ENCODE measurements around the gene VAV1. TPM values are rescaled to one million over a fixed set of nuclear protein-coding genes. Genes with fewer than 3 reads are reported as not detected.

The VAV1 gene
- total and polyA plus RNA-seq, 2 of the 13 experiments (the other 11 are each of a cell fraction or from before 2014, with no cell fraction given): not detected

- in situ Hi-C loops (cut with HindIII; ENCODE audit: extremely low pct_ligation_motif_present, low pct_unique_long_range_greater_than_20kb) (no loop called here), intact Hi-C loops (cut with micrococcal nuclease; ENCODE audit: unreplicated experiment) (no loop called here)
- FAIRE-seq (no peak), DNase-seq (ENCODE audit: low spot score) (no peak), ATAC-seq (no peak)
- TF ChIP-seq GZF1 (CRISPR knock-in tag; IDR thresholded peaks at IDR 0.05): no peak
- no peak for TF ChIP-seq SYNCRIP (IDR thresholded peaks at IDR 0.05; ENCODE audit: insufficient read depth, low read depth, low read length)
- no peak for TF ChIP-seq NFYB (CRISPR knock-in tag; IDR thresholded peaks at IDR 0.05)
- TF ChIP-seq HOXA3 (CRISPR knock-in tag; IDR thresholded peaks at IDR 0.05): no peak
- H3K9ac ChIP-seq (ENCODE audit: insufficient read depth, low read depth, low read length): no peak overlapping the region
- H4K20me1 ChIP-seq (ENCODE audit: insufficient read depth, low read length): no peaks in the 10 kb centered on the region
- no peak overlapping the region for H2AFZ ChIP-seq (ENCODE audit: low read length)
- H3K4me3 ChIP-seq (replicated peaks in 1 of 3; ENCODE audit: insufficient read depth in 1 of 3, low read depth in 2 of 3, low read length in 3 of 3): no peak overlapping the region
- ChIA-PET POLR2A (no interaction called here), CTCF (ENCODE audit: low intra/inter-chr PET ratio, low total read pairs) (no interaction called here)
- H3K27ac ChIP-seq (ENCODE audit: extremely low read length, insufficient read depth, low read length): no peak overlapping the region
- BruUV-seq (replicated peaks): no TSS peak
- no peak overlapping the region for H3K4me2 ChIP-seq (ENCODE audit: low read depth, low read length)
- H3K36me3 ChIP-seq (replicated peaks in 1 of 2; ENCODE audit: control insufficient read depth in 1 of 2, insufficient read depth in 2 of 2, low read length in 2 of 2): no peaks in the 10 kb centered on the region
- peaks cover 0 to 5% of the 10 kb centered on the region in 2 experiments; a peak in 1 of 5 replicates for H3K27me3 ChIP-seq (ENCODE audit: control insufficient read depth in 1 of 2, insufficient read depth in 2 of 2, low read length in 2 of 2)
- H3K9me3 ChIP-seq (ENCODE audit: low read length): no peaks in the 10 kb centered on the region
- WGBS (ENCODE audit: low lambda C conversion rate): 14% methylated on average over 4 of the region's 4 CpGs
- H3K4me1 ChIP-seq (ENCODE audit: insufficient read depth, low read length): no peaks in the 10 kb centered on the region
- H3K79me2 ChIP-seq (ENCODE audit: insufficient read depth, low read length): no peaks in the 10 kb centered on the region
These were observed 36.8 kb downstream of the VAV1 start for GRCh38 chr19:6809262-6809661.

- Histone ChIP-seq H3K27me3 (ENCODE audit: control insufficient read depth in 1 of 2, insufficient read depth in 2 of 2, low read length in 2 of 2) (peaks cover 0 to 8% of the 10 kb centered on the region in 2 experiments; a peak in 2 of 5 replicates), H3K4me1 (ENCODE audit: insufficient read depth, low read length) (no peaks in the 10 kb centered on the region), H3K27ac (ENCODE audit: extremely low read length, insufficient read depth, low read length) (no peak overlapping the region), H3K79me2 (ENCODE audit: insufficient read depth, low read length) (no peaks in the 10 kb centered on the region), H4K20me1 (ENCODE audit: insufficient read depth, low read length) (no peaks in the 10 kb centered on the region), H2AFZ (ENCODE audit: low read length) (no peak overlapping the region), H3K36me3 (replicated peaks in 1 of 2; ENCODE audit: control insufficient read depth in 1 of 2, insufficient read depth in 2 of 2, low read length in 2 of 2) (no peaks in the 10 kb centered on the region), H3K4me3 (replicated peaks in 1 of 3; ENCODE audit: insufficient read depth in 1 of 3, low read depth in 2 of 3, low read length in 3 of 3) (no peak overlapping the region), H3K4me2 (ENCODE audit: low read depth, low read length) (no peak overlapping the region), H3K9ac (ENCODE audit: insufficient read depth, low read depth, low read length) (no peak overlapping the region), H3K9me3 (ENCODE audit: low read length) (no peaks in the 10 kb centered on the region)
- FAIRE-seq (no peak), DNase-seq (ENCODE audit: low spot score) (no peak), ATAC-seq (no peak)
- WGBS (ENCODE audit: low lambda C conversion rate): 0% methylated on average over 3 of the region's 3 CpGs
- in situ Hi-C loops (cut with HindIII; ENCODE audit: extremely low pct_ligation_motif_present, low pct_unique_long_range_greater_than_20kb) (no loop called here), intact Hi-C loops (cut with micrococcal nuclease; ENCODE audit: unreplicated experiment) (no loop called here)
- no TSS peak for BruUV-seq (replicated peaks)
- ChIA-PET CTCF (ENCODE audit: low intra/inter-chr PET ratio, low total read pairs) (no interaction called here), POLR2A (no interaction called here)
- TF ChIP-seq ZFP37 (CRISPR knock-in tag; IDR thresholded peaks at IDR 0.05; ENCODE audit: borderline replicate concordance) (no peak), ZNF597 (CRISPR knock-in tag; IDR thresholded peaks at IDR 0.05) (no peak), ZNF124 (CRISPR knock-in tag; IDR thresholded peaks at IDR 0.05) (no peak), CEBPZ (IDR thresholded peaks at IDR 0.05; ENCODE audit: low read length) (no peak), ZNF224 (CRISPR knock-in tag; IDR thresholded peaks at IDR 0.05) (no peak), ZNF576 (CRISPR knock-in tag; IDR thresholded peaks at IDR 0.05) (no peak), MTF2 (CRISPR knock-in tag; IDR thresholded peaks at IDR 0.05; ENCODE audit: borderline replicate concordance) (no peak)
These were observed 38.9 kb downstream of the VAV1 start for GRCh38 chr19:6811378-6811777.
